Stimulated activated CD4-positive, alpha-beta T cell treated with anti-CD3 and anti-CD28 coated beads, Interleukin-15, amount 100 ng/mL, for 24 hours (primary cell): ENCODE data around the gene PSMC4.

Experiments
- DNase-seq: peaks from one replicate; pipeline ENCODE4 v3.0.0-alpha.2; 2020

Gene PSMC4

DNA sequence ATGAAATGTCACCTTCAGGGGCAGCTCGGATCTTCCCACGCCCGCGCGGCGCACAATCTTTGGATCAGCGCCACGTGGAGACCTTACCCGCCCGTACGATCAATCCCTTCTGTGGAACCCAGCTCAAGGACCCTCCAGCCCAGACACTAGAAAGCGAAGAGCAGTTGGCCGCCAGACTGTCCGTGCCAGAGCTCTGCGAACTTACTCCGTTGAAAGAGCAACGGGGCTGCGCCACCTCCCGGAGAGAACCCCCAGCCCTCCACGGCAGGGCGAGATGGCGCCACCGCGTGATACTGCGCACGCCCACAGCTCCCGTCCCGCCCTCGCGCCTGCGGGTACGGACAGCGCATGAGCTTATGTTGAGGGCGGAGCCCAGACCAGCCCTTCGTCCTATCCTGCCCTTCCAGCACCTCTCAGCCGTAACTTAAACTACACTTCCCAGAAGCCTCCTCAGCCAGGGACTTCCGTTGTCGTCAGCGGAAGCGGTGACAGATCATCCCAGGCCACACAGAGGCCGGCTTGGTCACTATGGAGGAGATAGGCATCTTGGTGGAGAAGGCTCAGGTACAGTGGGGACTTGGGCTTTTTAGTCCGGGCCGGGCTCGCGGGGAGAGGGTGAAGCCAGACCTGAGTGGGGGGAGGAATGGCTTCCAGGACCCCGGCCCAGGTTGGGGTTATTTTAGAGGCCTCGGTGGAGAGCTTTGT, at the start of gene PSMC4:
Gene PSMC4, plus strand, starts transcription at position 491 of the 705 bp plus-strand sequence. Its CDS starts 38 bp downstream, at position 529.
- DNase-seq, result peak; percentile 99

GRCh38 chr19:39923862-39924261, 47.1 kb upstream of the PSMC4 start:
- DNase-seq, result no peak

GRCh38 chr19:39924389-39924788, 46.6 kb upstream of the PSMC4 start:
- DNase-seq, result no peak

DNA sequence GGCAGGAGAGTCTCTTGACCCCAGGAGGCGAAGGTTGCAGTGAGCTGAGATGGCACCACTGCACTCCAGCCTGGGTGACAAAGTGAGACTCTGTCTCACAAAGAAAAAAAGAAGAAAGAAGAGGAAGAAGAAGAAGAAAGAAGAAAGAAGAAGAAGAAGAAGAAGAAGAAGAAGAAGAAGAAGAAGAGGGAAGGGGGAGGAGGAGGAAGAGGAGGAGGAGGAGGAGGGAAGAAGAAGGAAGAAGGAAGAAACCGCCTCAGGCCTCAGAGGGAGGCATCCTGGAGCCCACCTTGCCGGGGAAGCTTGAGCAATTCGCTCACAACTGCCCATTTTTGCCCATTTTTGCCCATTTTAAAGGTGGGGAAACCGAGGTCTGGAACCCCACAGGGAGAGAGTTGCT, 46.0 kb upstream of the PSMC4 start:
- no peak for DNase-seq

DNA sequence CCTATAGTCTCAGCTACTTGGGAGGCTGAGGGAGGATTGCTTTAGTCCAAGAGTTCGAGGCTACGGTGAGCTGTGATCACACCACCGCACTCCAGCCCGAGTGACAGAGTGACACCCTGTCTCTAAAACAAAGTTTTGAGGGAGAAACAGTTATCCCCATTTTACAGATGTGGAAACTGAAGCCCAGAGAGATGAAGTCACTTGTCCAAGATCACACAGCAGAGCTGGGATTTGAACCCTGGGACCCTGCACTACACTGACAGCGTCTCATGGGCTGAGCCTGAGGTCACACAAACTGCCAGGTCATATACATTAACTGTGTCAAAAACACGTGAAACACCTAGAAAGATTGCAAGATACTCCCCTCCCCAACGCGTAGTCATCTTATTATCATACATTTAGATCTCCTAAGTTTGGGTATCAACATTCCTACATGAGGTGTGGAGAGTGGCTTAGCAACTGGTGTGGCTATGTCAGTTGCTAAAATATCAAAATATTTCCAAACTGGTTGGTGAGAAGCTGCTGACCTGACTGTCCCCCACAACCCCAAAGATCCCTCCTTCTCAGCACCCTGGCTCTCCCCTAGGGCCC, 44.7 kb upstream of the PSMC4 start:
- no peak for DNase-seq

GRCh38 chr19:39927076-39927475, 43.9 kb upstream of the PSMC4 start:
- no peak for DNase-seq

DNA sequence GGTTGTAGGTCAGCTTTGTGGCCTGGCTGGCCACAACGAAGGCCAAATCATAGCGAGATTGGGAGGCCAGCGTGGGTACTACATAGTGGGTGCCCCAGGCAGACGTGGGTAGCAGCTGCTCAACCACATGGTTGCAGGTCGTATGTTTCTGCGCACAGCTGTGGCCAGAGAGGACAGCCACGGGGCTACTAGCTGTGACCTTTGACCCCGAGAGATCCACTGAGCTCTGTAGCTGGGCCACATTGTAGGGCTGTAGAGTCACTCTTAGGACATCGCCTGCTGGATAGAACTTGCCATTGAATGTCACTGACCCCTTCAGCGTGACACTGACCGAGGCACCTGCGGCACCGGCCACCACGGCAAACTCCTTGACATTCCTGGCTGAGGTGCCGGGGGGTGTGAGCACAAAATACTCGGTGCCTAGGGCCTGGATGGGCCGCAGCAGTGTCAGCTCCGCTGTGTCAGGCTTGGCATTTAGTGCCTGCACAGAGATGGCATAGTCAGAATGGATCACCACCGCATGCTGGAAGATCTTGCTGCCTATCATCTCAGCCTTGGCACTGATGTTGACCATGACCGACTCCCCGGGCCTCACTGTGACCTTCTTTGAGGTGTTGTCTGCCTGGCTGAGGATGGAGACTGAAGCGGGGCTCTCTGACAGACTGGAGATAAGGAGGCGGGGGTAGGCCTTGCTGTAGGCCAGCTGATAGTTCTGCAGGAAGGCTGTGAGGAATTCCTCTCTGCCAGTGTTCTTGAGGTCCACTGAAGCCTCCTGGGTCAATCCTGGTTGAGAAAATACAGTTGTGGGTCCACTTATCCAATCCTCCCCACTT, 43.2 kb upstream of the PSMC4 start:
- no peak for DNase-seq

DNA sequence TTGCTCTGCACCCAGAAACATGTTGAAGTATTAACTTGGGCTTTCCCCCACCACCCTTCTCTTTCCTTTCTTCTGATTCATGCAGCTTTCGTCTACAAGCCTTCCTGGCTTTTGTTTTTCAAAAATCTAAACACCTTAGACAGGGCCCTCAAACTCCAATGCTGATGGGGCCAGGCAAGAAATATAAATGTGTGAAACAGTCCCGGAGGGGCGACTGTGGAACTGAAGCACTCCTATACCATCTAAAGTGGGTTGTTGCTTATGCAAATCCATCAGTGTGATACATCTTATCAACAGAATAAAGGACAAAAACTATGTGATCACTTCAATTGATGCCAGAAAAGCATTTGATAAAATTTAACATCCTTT, 42.6 kb upstream of the PSMC4 start:
- DNase-seq, result no peak

- no peak for DNase-seq
Observed at GRCh38 chr19:39929750-39930149, 41.2 kb upstream of the PSMC4 start.

- DNase-seq, result no peak
Observed at GRCh38 chr19:39934584-39935363, 36.2 kb upstream of the PSMC4 start, which contains the start of gene FCGBP. Gene FCGBP, minus strand, starts transcription at chr19:39934634.

DNA sequence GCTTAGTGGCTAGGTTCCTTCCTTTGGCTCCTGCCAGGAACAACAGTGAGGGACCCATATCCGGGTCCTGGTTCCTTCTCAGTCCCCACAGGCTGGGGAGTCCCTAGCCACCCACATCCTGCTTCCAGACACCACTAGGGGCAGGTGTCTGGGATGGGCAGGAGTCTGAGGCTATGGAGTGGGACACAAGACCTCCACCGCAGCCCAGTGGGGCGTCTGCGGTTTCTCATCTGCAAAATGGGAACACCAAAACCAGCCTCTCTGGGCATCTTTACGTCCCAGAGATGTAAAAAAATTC, 35.7 kb upstream of the PSMC4 start:
- DNase-seq, result no peak

DNA sequence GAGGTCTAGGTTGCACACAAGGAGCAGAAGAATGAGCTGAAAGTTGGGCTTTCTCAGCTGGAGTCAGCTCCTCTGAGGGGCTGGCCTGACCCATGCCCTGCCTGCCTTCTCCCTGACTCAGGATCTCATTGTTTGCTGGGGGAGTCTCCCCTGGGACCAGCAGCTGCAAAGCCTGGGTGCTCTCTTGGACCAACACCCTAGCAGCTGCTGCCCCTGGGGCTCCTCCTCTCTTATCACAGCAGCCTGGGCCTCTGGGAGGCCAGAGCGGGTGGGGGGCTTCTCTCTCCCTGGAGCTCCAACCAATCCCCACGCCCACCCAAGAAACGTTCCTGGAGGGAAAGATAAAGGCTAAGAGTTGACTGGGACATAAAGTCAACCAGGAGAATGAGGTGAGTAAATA, 34.9 kb upstream of the PSMC4 start:
- DNase-seq, result no peak

GRCh38 chr19:39936622-39937021, 34.3 kb upstream of the PSMC4 start:
- DNase-seq, result no peak

- DNase-seq, result peak; percentile 47
Observed at GRCh38 chr19:39937094-39937720, 33.8 kb upstream of the PSMC4 start.

DNA sequence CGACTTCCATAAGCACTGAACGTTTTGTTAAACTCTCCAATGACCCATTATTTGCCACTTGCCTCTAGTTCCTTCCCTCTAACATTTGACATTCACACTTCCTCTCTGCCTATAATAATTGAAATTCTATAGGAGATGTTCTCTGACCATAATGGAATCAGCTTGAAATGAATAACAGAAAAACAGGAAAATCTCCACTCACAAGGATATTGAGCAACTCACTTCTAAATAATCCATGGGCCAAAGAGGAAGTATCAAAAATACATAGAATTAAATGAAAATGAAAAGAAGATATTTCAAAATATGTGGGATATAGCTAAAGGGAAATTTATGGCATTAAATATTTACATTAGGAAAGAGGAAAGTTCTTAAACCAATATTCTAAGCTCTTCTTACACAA, 33.2 kb upstream of the PSMC4 start:
- DNase-seq, result no peak

DNA sequence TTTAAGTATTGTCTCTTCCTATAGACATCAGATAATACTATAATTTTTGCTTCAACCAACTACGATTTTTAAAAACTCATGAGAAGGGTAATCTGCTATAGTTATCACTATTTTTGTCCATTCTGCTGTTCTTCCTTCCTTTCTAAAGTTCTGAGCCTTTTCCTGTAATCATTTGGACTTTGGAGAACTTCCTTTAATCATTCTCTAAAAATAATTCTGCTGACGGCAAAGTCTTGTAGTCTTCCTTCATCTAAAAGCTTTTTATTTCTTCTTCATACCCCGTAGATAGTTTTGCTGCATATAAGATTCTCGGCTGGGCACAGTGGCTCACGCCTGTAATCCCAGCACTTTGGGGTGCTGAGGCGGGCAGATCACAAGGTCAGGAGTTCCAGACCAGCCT, 31.4 kb upstream of the PSMC4 start:
- DNase-seq, result no peak

DNA sequence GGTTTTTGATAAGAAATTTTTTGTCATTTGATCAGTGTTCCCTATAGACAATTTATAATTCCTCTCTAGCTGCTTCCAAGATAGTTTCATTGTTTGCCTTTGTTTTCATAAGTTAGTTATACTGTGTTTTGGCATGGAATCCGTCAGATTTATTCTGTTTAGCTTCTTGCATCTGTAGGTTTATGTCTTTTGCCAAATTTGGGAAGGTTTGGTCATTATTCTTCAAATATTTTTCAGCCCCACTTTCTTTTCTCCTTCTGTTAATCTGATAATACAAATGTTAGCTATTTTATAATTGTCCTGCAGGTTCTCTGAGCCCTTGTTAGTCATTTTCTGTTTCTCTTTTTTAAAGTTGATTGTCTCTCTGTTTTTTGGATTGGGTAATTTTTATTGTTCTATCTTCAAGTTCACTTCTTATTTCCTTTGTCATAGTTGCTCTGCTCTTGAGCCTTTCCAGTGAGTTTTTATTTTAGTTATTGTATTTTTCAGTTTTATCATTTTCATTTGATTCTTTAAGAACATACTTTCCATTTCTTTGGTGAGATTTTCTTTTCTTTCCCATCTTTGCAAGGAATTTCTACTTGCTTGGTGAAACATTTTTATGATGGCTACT, 30.6 kb upstream of the PSMC4 start:
- DNase-seq, result no peak

- no peak for DNase-seq
Observed at GRCh38 chr19:39941151-39941550, 29.8 kb upstream of the PSMC4 start.

GRCh38 chr19:39941615-39942365, 29.2 kb upstream of the PSMC4 start:
- DNase-seq, result peak; percentile 54

DNA sequence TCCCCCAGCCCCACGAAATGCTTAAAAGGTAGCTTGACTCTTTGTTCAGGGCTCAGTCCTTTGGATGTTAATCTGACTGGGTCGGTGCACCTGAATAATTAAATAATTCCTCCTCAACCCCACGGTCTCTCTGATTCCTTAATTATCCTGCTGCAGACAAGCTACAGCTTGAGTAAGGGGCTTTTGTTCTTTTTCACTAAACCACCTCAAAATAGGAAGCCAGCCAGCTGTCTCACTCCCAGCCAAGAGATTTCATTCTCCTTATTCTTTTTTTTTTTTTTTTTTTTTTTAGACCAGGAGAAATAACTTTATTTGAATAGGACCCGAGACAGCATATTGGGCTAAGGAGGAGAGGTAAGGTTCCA, 28.6 kb upstream of the PSMC4 start:
- no peak for DNase-seq

GRCh38 chr19:39943586-39943985, 27.4 kb upstream of the PSMC4 start:
- no peak for DNase-seq

- no peak for DNase-seq
Observed at GRCh38 chr19:39946532-39946931, 24.4 kb upstream of the PSMC4 start.
